HepG2 (cell line): Measurements from ENCODE around the gene RCE1. TPM values are rescaled to one million over a fixed set of nuclear protein-coding genes. Genes with fewer than 3 reads are reported as not detected.

ENCODE experiments used
- ATAC-seq: fragments of 200-7000 bp; cut with Tn5 transposase; 3 replicates; pipeline ENCODE4 v1.9.1; 2020; ENCODE audit warnings: mild to moderate bottlenecking, moderate library complexity
- BruUV-seq: library from RNA; stranded (reverse); fragments of 400-500 nt; replicated peaks from 2 replicates; lab custom pipeline; 2021; lab: Mats Ljungman, UMichigan
- CTCF ChIA-PET: fragments of 300-600 bp; formaldehyde crosslinking; extraction: SDS; loops from one replicate; lab custom pipeline; 2021; ENCODE audit warnings: low total read pairs, inconsistent platforms, low intra/inter-chr PET ratio; lab: Yijun Ruan, JAX
- POLR2A ChIA-PET: fragments of 350-600 bp; sonication (Branson Sonifier 250); formaldehyde crosslinking; loops from one replicate; lab custom pipeline; 2020; ENCODE audit warnings: antibody characterized with exemption, inconsistent platforms; lab: Yijun Ruan, JAX
- DNase-seq: peaks from one replicate; pipeline ENCODE4 v3.0.0-alpha.2; 2015; ENCODE audit warnings: low spot score
- FAIRE-seq: peaks from 3 replicates; lab custom pipeline; 2011; peaks lifted over from hg19 to GRCh38; lab: Jason Lieb, UNC
- H2AFZ ChIP-seq: one replicate; pipeline ENCODE4 v1.6.1; 2011; ENCODE audit warnings: low read length, inconsistent platforms
- H3K27ac ChIP-seq: fragments of 300-600 bp; 3 replicates; pipeline ENCODE4 v1.8.0; 2011; ENCODE audit warnings: mixed run types, mild to moderate bottlenecking, mixed read lengths, low read length, inconsistent platforms; ENCODE audit not compliant: insufficient read depth; ENCODE audit errors: extremely low read length
- H3K27me3 ChIP-seq, 2 experiments: fragments of 200-600 bp in 1 of 2; 2 replicates in 1 of 2; 3 replicates in 1 of 2; pipeline versions ENCODE4 v1.6.0 to v1.8.0; 2011; ENCODE audit warnings: low read length in 2 of 2, mild to moderate bottlenecking in 2 of 2, moderate library complexity in 2 of 2, inconsistent platforms in 1 of 2; ENCODE audit not compliant: insufficient read depth in 2 of 2, control insufficient read depth in 1 of 2
- H3K36me3 ChIP-seq, 2 experiments: fragments of 200-600 bp in 1 of 2; replicated peaks in 1 of 2; 2 replicates in 1 of 2; 3 replicates in 1 of 2; pipeline versions ENCODE4 v1.5.1 to v1.8.0; 2011; ENCODE audit warnings: low read length in 2 of 2, inconsistent platforms in 1 of 2; ENCODE audit not compliant: insufficient read depth in 2 of 2, control insufficient read depth in 1 of 2
- H3K4me1 ChIP-seq: 2 replicates; pipeline ENCODE4 v1.5.1; 2012; ENCODE audit warnings: low read length, inconsistent platforms; ENCODE audit not compliant: insufficient read depth
- H3K4me2 ChIP-seq: 2 replicates; pipeline ENCODE4 v1.6.0; 2011; ENCODE audit warnings: low read depth, low read length, inconsistent platforms
- H3K4me3 ChIP-seq, 3 experiments: fragments of 200-600 bp in 1 of 3; sonication (generic), shearing (Covaris generic) in 1 of 3; replicated peaks in 1 of 3; 2 replicates each; pipeline ENCODE4 v1.5.1; 2011 to 2016; ENCODE audit warnings: low read length in 3 of 3, inconsistent platforms in 2 of 3, low read depth in 2 of 3, mild to moderate bottlenecking in 2 of 3, control low read depth in 1 of 3, mixed read lengths in 1 of 3; ENCODE audit not compliant: insufficient read depth in 1 of 3
- H3K79me2 ChIP-seq: one replicate; pipeline ENCODE4 v1.6.1; 2011; ENCODE audit warnings: low read length, inconsistent platforms; ENCODE audit not compliant: insufficient read depth
- H3K9ac ChIP-seq: 2 replicates; pipeline ENCODE4 v1.6.0; 2011; ENCODE audit warnings: mild to moderate bottlenecking, low read depth, low read length, inconsistent platforms; ENCODE audit not compliant: insufficient read depth
- H3K9me3 ChIP-seq: 2 replicates; pipeline ENCODE4 v1.5.1; 2012; ENCODE audit warnings: mild to moderate bottlenecking, low read length
- H4K20me1 ChIP-seq: 2 replicates; pipeline ENCODE4 v1.6.0; 2011; ENCODE audit warnings: inconsistent platforms, mild to moderate bottlenecking, low read length, moderate library complexity; ENCODE audit not compliant: insufficient read depth
- CHD4 ChIP-seq: fragments of 200-600 bp; sonication (generic); IDR thresholded peaks from 2 replicates; pipeline ENCODE4 v1.7.0; 2017; ENCODE audit warnings: mild to moderate bottlenecking, low read length, borderline replicate concordance
- HMGXB4 ChIP-seq, 2 experiments: sonication (generic) in 1 of 2; formaldehyde crosslinking in 1 of 2; IDR thresholded peaks; 2 replicates each; pipeline versions ENCODE4 v1.4.0 to v1.6.1; 2018 to 2020; ENCODE audit warnings: missing genetic modification reagents in 2 of 2, borderline replicate concordance in 1 of 2, low read depth in 1 of 2, mild to moderate bottlenecking in 1 of 2, missing biosample characterization in 1 of 2
- HOXA9 ChIP-seq: sonication (generic); formaldehyde crosslinking; IDR thresholded peaks from 2 replicates; pipeline ENCODE4 v1.8.1; 2022; ENCODE audit warnings: missing genetic modification reagents, mild to moderate bottlenecking, moderate library complexity, borderline replicate concordance
- LCORL ChIP-seq, 2 experiments: fragments of 450-650 bp in 1 of 2; sonication (generic) in 1 of 2; formaldehyde crosslinking in 1 of 2; IDR thresholded peaks; 2 replicates each; pipeline versions ENCODE4 v1.5.0 to v1.6.1; 2017 to 2020; ENCODE audit warnings: antibody characterized with exemption in 1 of 2, missing genetic modification reagents in 1 of 2
- POGZ ChIP-seq: sonication (generic); formaldehyde crosslinking; IDR thresholded peaks from 2 replicates; pipeline ENCODE4 v1.4.0; 2020; ENCODE audit warnings: mild to moderate bottlenecking, missing genetic modification reagents
- POLR2AphosphoS2 ChIP-seq: IDR thresholded peaks from 2 replicates; pipeline ENCODE4 v1.6.1; 2011; ENCODE audit warnings: low read depth, low read length, improper control_type of control experiment
- RAD51 ChIP-seq: fragments of 450-650 bp; IDR thresholded peaks from 2 replicates; pipeline ENCODE4 v1.6.1; 2016; ENCODE audit warnings: borderline replicate concordance
- SETDB1 ChIP-seq: sonication (generic); formaldehyde crosslinking; IDR thresholded peaks from 2 replicates; pipeline ENCODE4 v1.5.1; 2020; ENCODE audit warnings: missing genetic modification reagents, mild to moderate bottlenecking, borderline replicate concordance
- ZNF180 ChIP-seq: sonication (generic); formaldehyde crosslinking; IDR thresholded peaks from 2 replicates; pipeline ENCODE4 v1.4.0; 2020; ENCODE audit warnings: low read depth, missing genetic modification reagents, borderline replicate concordance
- ZNF383 ChIP-seq: sonication (generic); formaldehyde crosslinking; IDR thresholded peaks from 2 replicates; pipeline ENCODE4 v1.4.0; 2020; ENCODE audit warnings: missing genetic modification reagents, mild to moderate bottlenecking, borderline replicate concordance
- ZNF616 ChIP-seq: sonication (generic); formaldehyde crosslinking; IDR thresholded peaks from 2 replicates; pipeline ENCODE4 v1.5.0; 2020; ENCODE audit warnings: low read depth, mild to moderate bottlenecking, missing genetic modification reagents
- WGBS: methylation state at CpG from one replicate; pipeline ENCODE4 v1.1.6; 2017; ENCODE audit warnings: low lambda C conversion rate; 5-methylcytosine and 5-hydroxymethylcytosine counted together
- in situ Hi-C: cut with HindIII; loops from 2 replicates; pipeline ENCODE4 v1.10.0; 2017; ENCODE audit warnings: low pct_unique_long_range_greater_than_20kb; ENCODE audit not compliant: extremely low pct_ligation_motif_present
- intact Hi-C: fragments of 100-400 bp; cut with micrococcal nuclease; formaldehyde crosslinking; loops from one replicate; pipeline ENCODE4 v1.10.0; 2022; ENCODE audit not compliant: unreplicated experiment
- polyA plus RNA-seq, 8 experiments: library from polyadenylated mRNA; depleted of rRNA in 3 of 8; stranded (reverse) in 7 of 8; unstranded in 1 of 8; fragments of >200 nt; fragmentation: Illumina TruSeq in 4 of 8; extraction: Trizol in 4 of 8; gene quantifications; 2 replicates each; pipeline versions ENCODE4 v1.2.1 to v1.2.3, GENCODE V29; 2011 to 2016; ENCODE audit warnings: low read depth in 4 of 8, missing spikeins in 1 of 8, mixed read lengths in 1 of 8; ENCODE audit not compliant: insufficient read depth in 1 of 8
- total RNA-seq, 5 experiments: library from RNA; depleted of rRNA; stranded (reverse); fragments of >200 nt; fragmentation: Illumina TruSeq; extraction: Trizol; gene quantifications; 2 replicates each; pipeline ENCODE4 v1.2.3, GENCODE V29; 2016; ENCODE audit warnings: low read depth in 1 of 5

Gene RCE1
- total and polyA plus RNA-seq, 2 of the 13 experiments (the other 11 are each of a cell fraction or from before 2014, with no cell fraction given) = 22.2 to 22.4 TPM

GRCh38 chr11:66810576-66811185 is 32.6 kb upstream of the RCE1 start:
- Histone ChIP-seq H3K36me3 (no peaks in the 10 kb centered on the region), H3K9ac (no peak overlapping the region), H4K20me1 (no peaks in the 10 kb centered on the region), H3K27me3 (no peaks in the 10 kb centered on the region), H3K27ac (no peak overlapping the region), H3K4me2 (no peak overlapping the region), H3K79me2 (no peaks in the 10 kb centered on the region), H3K4me3 (no peak overlapping the region), H2AFZ (no peak overlapping the region), H3K4me1 (no peaks in the 10 kb centered on the region), H3K9me3 (no peaks in the 10 kb centered on the region)
- ATAC-seq = no peak
- intact Hi-C loops (no loop called here), in situ Hi-C loops (no loop called here)
- FAIRE-seq = no peak
- ChIA-PET CTCF (no interaction called here), POLR2A (no interaction called here)
- WGBS = 93% methylated on average over 1 of the region's 1 CpG
- TF ChIP-seq HMGXB4 (CRISPR knock-in tag; IDR thresholded peaks at IDR 0.05; ENCODE audit: borderline replicate concordance in 1 of 2, low read depth in 1 of 2) (no peak), ZNF180 (CRISPR knock-in tag) (no peak), ZNF383 (CRISPR knock-in tag) (no peak), RAD51 (no peak), SETDB1 (no peak), CHD4 (no peak), HOXA9 (no peak), POLR2AphosphoS2 (no peak), ZNF616 (CRISPR knock-in tag) (no peak), LCORL (IDR thresholded peaks at IDR 0.05) (no peak), LCORL (CRISPR knock-in tag; IDR thresholded peaks at IDR 0.05) (no peak), POGZ (no peak)
- DNase-seq = no peak
- no TSS peak for BruUV-seq
